HepG2 (cell line): ENCODE measurements around the gene FAM124A. TPM values are rescaled to one million over a fixed set of nuclear protein-coding genes. Genes with fewer than 3 reads are reported as not detected.

ENCODE experiments used
- ATAC-seq: fragments of 200-7000 bp; cut with Tn5 transposase; 3 replicates; pipeline ENCODE4 v1.9.1; 2020; ENCODE audit warnings: mild to moderate bottlenecking, moderate library complexity
- BruUV-seq: library from RNA; stranded (reverse); fragments of 400-500 nt; replicated peaks from 2 replicates; lab custom pipeline; 2021; lab: Mats Ljungman, UMichigan
- CTCF ChIA-PET: fragments of 300-600 bp; formaldehyde crosslinking; extraction: SDS; loops from one replicate; lab custom pipeline; 2021; ENCODE audit warnings: low total read pairs, inconsistent platforms, low intra/inter-chr PET ratio; lab: Yijun Ruan, JAX
- POLR2A ChIA-PET: fragments of 350-600 bp; sonication (Branson Sonifier 250); formaldehyde crosslinking; loops from one replicate; lab custom pipeline; 2020; ENCODE audit warnings: antibody characterized with exemption, inconsistent platforms; lab: Yijun Ruan, JAX
- DNase-seq: peaks from one replicate; pipeline ENCODE4 v3.0.0-alpha.2; 2015; ENCODE audit warnings: low spot score
- FAIRE-seq: peaks from 3 replicates; lab custom pipeline; 2011; peaks lifted over from hg19 to GRCh38; lab: Jason Lieb, UNC
- H2AFZ ChIP-seq: one replicate; pipeline ENCODE4 v1.6.1; 2011; ENCODE audit warnings: low read length, inconsistent platforms
- H3K27ac ChIP-seq: fragments of 300-600 bp; 3 replicates; pipeline ENCODE4 v1.8.0; 2011; ENCODE audit warnings: mixed run types, mild to moderate bottlenecking, mixed read lengths, low read length, inconsistent platforms; ENCODE audit not compliant: insufficient read depth; ENCODE audit errors: extremely low read length
- H3K27me3 ChIP-seq, 2 experiments: fragments of 200-600 bp in 1 of 2; 2 replicates in 1 of 2; 3 replicates in 1 of 2; pipeline versions ENCODE4 v1.6.0 to v1.8.0; 2011; ENCODE audit warnings: low read length in 2 of 2, mild to moderate bottlenecking in 2 of 2, moderate library complexity in 2 of 2, inconsistent platforms in 1 of 2; ENCODE audit not compliant: insufficient read depth in 2 of 2, control insufficient read depth in 1 of 2
- H3K36me3 ChIP-seq, 2 experiments: fragments of 200-600 bp in 1 of 2; replicated peaks in 1 of 2; 2 replicates in 1 of 2; 3 replicates in 1 of 2; pipeline versions ENCODE4 v1.5.1 to v1.8.0; 2011; ENCODE audit warnings: low read length in 2 of 2, inconsistent platforms in 1 of 2; ENCODE audit not compliant: insufficient read depth in 2 of 2, control insufficient read depth in 1 of 2
- H3K4me1 ChIP-seq: 2 replicates; pipeline ENCODE4 v1.5.1; 2012; ENCODE audit warnings: low read length, inconsistent platforms; ENCODE audit not compliant: insufficient read depth
- H3K4me2 ChIP-seq: 2 replicates; pipeline ENCODE4 v1.6.0; 2011; ENCODE audit warnings: low read depth, low read length, inconsistent platforms
- H3K4me3 ChIP-seq, 3 experiments: fragments of 200-600 bp in 1 of 3; sonication (generic), shearing (Covaris generic) in 1 of 3; replicated peaks in 1 of 3; 2 replicates each; pipeline ENCODE4 v1.5.1; 2011 to 2016; ENCODE audit warnings: low read length in 3 of 3, inconsistent platforms in 2 of 3, low read depth in 2 of 3, mild to moderate bottlenecking in 2 of 3, control low read depth in 1 of 3, mixed read lengths in 1 of 3; ENCODE audit not compliant: insufficient read depth in 1 of 3
- H3K79me2 ChIP-seq: one replicate; pipeline ENCODE4 v1.6.1; 2011; ENCODE audit warnings: low read length, inconsistent platforms; ENCODE audit not compliant: insufficient read depth
- H3K9ac ChIP-seq: 2 replicates; pipeline ENCODE4 v1.6.0; 2011; ENCODE audit warnings: mild to moderate bottlenecking, low read depth, low read length, inconsistent platforms; ENCODE audit not compliant: insufficient read depth
- H3K9me3 ChIP-seq: 2 replicates; pipeline ENCODE4 v1.5.1; 2012; ENCODE audit warnings: mild to moderate bottlenecking, low read length
- H4K20me1 ChIP-seq: 2 replicates; pipeline ENCODE4 v1.6.0; 2011; ENCODE audit warnings: inconsistent platforms, mild to moderate bottlenecking, low read length, moderate library complexity; ENCODE audit not compliant: insufficient read depth
- HDAC6 ChIP-seq: fragments of 200-600 bp; sonication (generic); IDR thresholded peaks from 2 replicates; pipeline ENCODE4 v1.7.0; 2017; ENCODE audit warnings: mild to moderate bottlenecking, antibody characterized with exemption, low read length, low read depth
- IRX3 ChIP-seq: sonication (generic); formaldehyde crosslinking; IDR thresholded peaks from 2 replicates; pipeline ENCODE4 v1.8.1; 2023; ENCODE audit warnings: mild to moderate bottlenecking, low read depth, missing genetic modification reagents, borderline replicate concordance
- SMARCE1 ChIP-seq: fragments of 450-650 bp; IDR thresholded peaks from 2 replicates; pipeline ENCODE4 v1.6.1; 2017; ENCODE audit warnings: borderline replicate concordance
- YEATS2 ChIP-seq: sonication (generic); formaldehyde crosslinking; IDR thresholded peaks from 2 replicates; pipeline ENCODE4 v1.4.0; 2020; ENCODE audit warnings: missing genetic modification reagents, borderline replicate concordance
- WGBS: methylation state at CpG from one replicate; pipeline ENCODE4 v1.1.6; 2017; ENCODE audit warnings: low lambda C conversion rate; 5-methylcytosine and 5-hydroxymethylcytosine counted together
- in situ Hi-C: cut with HindIII; loops from 2 replicates; pipeline ENCODE4 v1.10.0; 2017; ENCODE audit warnings: low pct_unique_long_range_greater_than_20kb; ENCODE audit not compliant: extremely low pct_ligation_motif_present
- intact Hi-C: fragments of 100-400 bp; cut with micrococcal nuclease; formaldehyde crosslinking; loops from one replicate; pipeline ENCODE4 v1.10.0; 2022; ENCODE audit not compliant: unreplicated experiment
- polyA plus RNA-seq, 8 experiments: library from polyadenylated mRNA; depleted of rRNA in 3 of 8; stranded (reverse) in 7 of 8; unstranded in 1 of 8; fragments of >200 nt; fragmentation: Illumina TruSeq in 4 of 8; extraction: Trizol in 4 of 8; gene quantifications; 2 replicates each; pipeline versions ENCODE4 v1.2.1 to v1.2.3, GENCODE V29; 2011 to 2016; ENCODE audit warnings: low read depth in 4 of 8, missing spikeins in 1 of 8, mixed read lengths in 1 of 8; ENCODE audit not compliant: insufficient read depth in 1 of 8
- total RNA-seq, 5 experiments: library from RNA; depleted of rRNA; stranded (reverse); fragments of >200 nt; fragmentation: Illumina TruSeq; extraction: Trizol; gene quantifications; 2 replicates each; pipeline ENCODE4 v1.2.3, GENCODE V29; 2016; ENCODE audit warnings: low read depth in 1 of 5
- TF ChIP-seq, protein P1 (sequence below): sonication (generic); formaldehyde crosslinking; IDR thresholded peaks from 2 replicates; pipeline ENCODE4 v1.8.1; 2022; ENCODE audit warnings: low read depth, mild to moderate bottlenecking, missing genetic modification reagents
- TF ChIP-seq, protein P2 (sequence below): sonication (generic); formaldehyde crosslinking; IDR thresholded peaks from 2 replicates; pipeline ENCODE4 v1.4.0; 2020; ENCODE audit warnings: mild to moderate bottlenecking, missing genetic modification reagents

Gene FAM124A
- total and polyA plus RNA-seq, 2 of the 13 experiments (the other 11 are each of a cell fraction or from before 2014, with no cell fraction given) = not detected

DNA sequence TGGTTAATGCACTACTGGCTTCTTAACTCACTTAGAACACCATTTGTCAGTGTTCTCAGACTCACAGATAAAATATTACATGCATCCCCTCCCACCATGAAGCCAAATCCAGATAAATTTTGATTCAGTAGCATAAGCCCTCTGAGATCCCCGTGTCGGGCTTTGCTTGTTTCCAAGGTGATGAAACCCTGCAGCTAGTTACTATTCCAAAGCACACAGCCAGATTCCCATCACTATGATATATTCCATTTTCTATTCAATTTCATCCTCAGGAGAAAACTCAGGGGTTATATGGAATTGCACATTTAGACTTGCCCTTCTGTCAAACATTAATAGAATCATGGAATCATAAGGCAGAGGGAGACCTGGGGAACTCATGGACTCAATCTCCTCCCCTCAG is 9.4 kb upstream of the FAM124A start (continued):
- TF ChIP-seq, protein P1, sequence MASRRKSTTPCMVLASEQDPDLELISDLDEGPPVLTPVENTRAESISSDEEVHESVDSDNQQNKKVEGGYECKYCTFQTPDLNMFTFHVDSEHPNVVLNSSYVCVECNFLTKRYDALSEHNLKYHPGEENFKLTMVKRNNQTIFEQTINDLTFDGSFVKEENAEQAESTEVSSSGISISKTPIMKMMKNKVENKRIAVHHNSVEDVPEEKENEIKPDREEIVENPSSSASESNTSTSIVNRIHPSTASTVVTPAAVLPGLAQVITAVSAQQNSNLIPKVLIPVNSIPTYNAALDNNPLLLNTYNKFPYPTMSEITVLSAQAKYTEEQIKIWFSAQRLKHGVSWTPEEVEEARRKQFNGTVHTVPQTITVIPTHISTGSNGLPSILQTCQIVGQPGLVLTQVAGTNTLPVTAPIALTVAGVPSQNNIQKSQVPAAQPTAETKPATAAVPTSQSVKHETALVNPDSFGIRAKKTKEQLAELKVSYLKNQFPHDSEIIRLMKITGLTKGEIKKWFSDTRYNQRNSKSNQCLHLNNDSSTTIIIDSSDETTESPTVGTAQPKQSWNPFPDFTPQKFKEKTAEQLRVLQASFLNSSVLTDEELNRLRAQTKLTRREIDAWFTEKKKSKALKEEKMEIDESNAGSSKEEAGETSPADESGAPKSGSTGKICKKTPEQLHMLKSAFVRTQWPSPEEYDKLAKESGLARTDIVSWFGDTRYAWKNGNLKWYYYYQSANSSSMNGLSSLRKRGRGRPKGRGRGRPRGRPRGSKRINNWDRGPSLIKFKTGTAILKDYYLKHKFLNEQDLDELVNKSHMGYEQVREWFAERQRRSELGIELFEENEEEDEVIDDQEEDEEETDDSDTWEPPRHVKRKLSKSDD = no peak

DNA sequence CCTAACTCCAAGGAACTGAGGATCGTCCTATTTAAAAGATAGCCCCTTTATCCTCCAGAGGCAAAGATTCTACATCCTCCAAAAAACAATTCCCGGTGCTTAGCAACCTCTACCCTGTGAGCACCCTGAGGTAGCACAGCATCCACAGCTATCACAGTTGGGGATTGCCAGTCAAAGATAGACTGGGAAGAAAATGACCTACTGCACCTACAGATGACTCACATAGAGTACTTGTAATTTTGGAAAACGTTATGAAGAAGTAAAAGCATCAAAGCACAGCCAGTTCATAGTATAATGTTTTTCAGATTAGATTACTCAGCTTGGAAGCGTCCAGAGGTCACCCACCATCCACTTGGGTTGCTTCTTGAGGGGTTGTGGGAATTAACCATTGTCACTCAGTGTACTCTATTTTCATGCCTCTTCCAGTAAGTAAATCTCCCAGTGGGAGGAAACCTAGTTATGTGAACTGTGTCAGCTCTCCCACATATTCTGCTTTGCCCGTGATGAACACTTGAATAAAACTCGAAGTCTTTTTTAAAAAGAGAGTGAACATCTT is 8.9 kb upstream of the FAM124A start:
- in situ Hi-C loops (no loop called here), intact Hi-C loops (no loop called here)
- ATAC-seq (no peak), DNase-seq (no peak), FAIRE-seq (no peak)
- Histone ChIP-seq H3K36me3 (no peaks in the 10 kb centered on the region), H3K27ac (no peak overlapping the region), H3K9ac (no peak overlapping the region), H3K4me3 (no peak overlapping the region), H4K20me1 (no peaks in the 10 kb centered on the region), H3K27me3 (peaks cover 3 to 59% of the 10 kb centered on the region in 2 experiments; a peak in 3 of 5 replicates), H2AFZ (no peak overlapping the region), H3K79me2 (no peaks in the 10 kb centered on the region), H3K4me1 (no peaks in the 10 kb centered on the region)
- CTCF ChIA-PET = no interaction called here
- WGBS = 2% methylated on average over 6 of the region's 6 CpGs
- no TSS peak for BruUV-seq
- POLR2A ChIA-PET = interaction anchor here (0.6 kb wide), 1 partner anchor 1355 kb away, joined by 3 read pairs; no protein-coding TSS in a partner anchor
- TF ChIP-seq YEATS2 = no peak
- TF ChIP-seq, protein P2, sequence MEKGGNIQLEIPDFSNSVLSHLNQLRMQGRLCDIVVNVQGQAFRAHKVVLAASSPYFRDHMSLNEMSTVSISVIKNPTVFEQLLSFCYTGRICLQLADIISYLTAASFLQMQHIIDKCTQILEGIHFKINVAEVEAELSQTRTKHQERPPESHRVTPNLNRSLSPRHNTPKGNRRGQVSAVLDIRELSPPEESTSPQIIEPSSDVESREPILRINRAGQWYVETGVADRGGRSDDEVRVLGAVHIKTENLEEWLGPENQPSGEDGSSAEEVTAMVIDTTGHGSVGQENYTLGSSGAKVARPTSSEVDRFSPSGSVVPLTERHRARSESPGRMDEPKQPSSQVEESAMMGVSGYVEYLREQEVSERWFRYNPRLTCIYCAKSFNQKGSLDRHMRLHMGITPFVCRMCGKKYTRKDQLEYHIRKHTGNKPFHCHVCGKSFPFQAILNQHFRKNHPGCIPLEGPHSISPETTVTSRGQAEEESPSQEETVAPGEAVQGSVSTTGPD (CRISPR knock-in tag) = no peak
- TF ChIP-seq SMARCE1 = no peak
- TF ChIP-seq IRX3 = no peak
- TF ChIP-seq HDAC6 = no peak
- TF ChIP-seq, all 625 proteins: peak for 0
- Histone ChIP-seq H3K4me2 (no peak overlapping the region), H3K9me3 (no peaks in the 10 kb centered on the region)
